OCI-LY7 (cell line): ENCODE measurements around the gene PREP.

Experiments
- CTCF ChIP-seq: fragments of 200-600 bp; sonication (generic); conservative IDR thresholded peaks from 2 replicates; pipeline ENCODE4 v1.5.1; 2014; ENCODE audit warnings: mild to moderate bottlenecking, antibody characterized with exemption, low read length, moderate library complexity, mixed read lengths
- EZH2phosphoT487 ChIP-seq: fragments of 200-600 bp; sonication (generic); IDR thresholded peaks from 2 replicates; pipeline ENCODE4 v1.6.1; 2018; ENCODE audit warnings: low read depth, borderline replicate concordance, mild to moderate bottlenecking, mixed run types, antibody characterized with exemption, low read length, moderate library complexity, mixed read lengths

GRCh38 chr6:105401247-105402089 is 1.4 kb downstream of the PREP start:
- TF ChIP-seq CTCF (no peak), EZH2phosphoT487 (no peak)
